K562 (cell line): ENCODE measurements around the gene CD151. TPM values are rescaled to one million over a fixed set of nuclear protein-coding genes. Genes with fewer than 3 reads are reported as not detected.

ENCODE experiments used
- ARID2 ChIP-seq: fragments of 450-650 bp; IDR thresholded peaks from 2 replicates; pipeline ENCODE4 v1.6.1; 2017; ENCODE audit warnings: antibody characterized with exemption, mild to moderate bottlenecking
- CBX3 ChIP-seq, 2 experiments: IDR thresholded peaks; 1 replicate in 1 of 2; 2 replicates in 1 of 2; pipeline ENCODE4 v1.6.1; 2012; ENCODE audit warnings: inconsistent platforms in 2 of 2, low read length in 2 of 2, borderline replicate concordance in 1 of 2, control low read depth in 1 of 2
- CEBPB ChIP-seq: fragments of 450-650 bp; IDR thresholded peaks from 2 replicates; pipeline ENCODE4 v1.6.1; 2016; ENCODE audit warnings: missing genetic modification characterization, missing compliant biosample characterization
- E2F3 ChIP-seq: fragments of 250-450 bp; sonication (Bioruptor Pico); IDR thresholded peaks from 2 replicates; pipeline ENCODE4 v1.4.0; 2020; ENCODE audit warnings: mild to moderate bottlenecking
- FOXP1 ChIP-seq: sonication (generic); formaldehyde crosslinking; IDR thresholded peaks from 2 replicates; pipeline ENCODE4 v1.8.0; 2022; ENCODE audit warnings: mild to moderate bottlenecking, missing genetic modification reagents
- GTF2F1 ChIP-seq: IDR thresholded peaks from 2 replicates; pipeline ENCODE4 v1.6.1; 2011; ENCODE audit warnings: low read depth, low read length, improper control_type of control experiment
- HIVEP1 ChIP-seq: fragments of 250-450 bp; sonication (Bioruptor Pico); IDR thresholded peaks from 2 replicates; pipeline ENCODE4 v1.4.0; 2020; ENCODE audit warnings: mild to moderate bottlenecking
- KLF1 ChIP-seq: fragments of 450-650 bp; IDR thresholded peaks from 2 replicates; pipeline ENCODE4 v1.6.1; 2016; ENCODE audit warnings: missing genetic modification characterization, missing compliant biosample characterization
- MED1 ChIP-seq: sonication (generic); formaldehyde crosslinking; IDR thresholded peaks from 2 replicates; pipeline ENCODE4 v1.8.1; 2023; ENCODE audit warnings: missing genetic modification reagents, borderline replicate concordance
- NCOA2 ChIP-seq, 2 experiments: fragments of 450-650 bp; IDR thresholded peaks; 2 replicates each; pipeline ENCODE4 v1.6.1; 2018; ENCODE audit warnings: mild to moderate bottlenecking in 2 of 2, moderate library complexity in 1 of 2; ENCODE audit not compliant: partially characterized antibody in 2 of 2
- PHB ChIP-seq: fragments of 250-450 bp; sonication (Bioruptor Pico); IDR thresholded peaks from 2 replicates; pipeline ENCODE4 v1.5.0; 2021
- RB1 ChIP-seq: fragments of 450-650 bp; IDR thresholded peaks from 2 replicates; pipeline ENCODE4 v1.6.1; 2017; ENCODE audit warnings: low read depth, mild to moderate bottlenecking
- SAP30 ChIP-seq: fragments of 200-600 bp; sonication (generic); IDR thresholded peaks from 2 replicates; pipeline ENCODE4 v1.6.1; 2012; ENCODE audit warnings: borderline replicate concordance, low read depth, mild to moderate bottlenecking, moderate library complexity, low read length, control low read depth, inconsistent platforms; ENCODE audit not compliant: insufficient read depth, poor library complexity, severe bottlenecking
- SIN3A ChIP-seq, 2 experiments: fragments of 150-350 bp in 1 of 2; IDR thresholded peaks; 2 replicates each; pipeline ENCODE4 v1.6.1; 2011 to 2016; ENCODE audit warnings: borderline replicate concordance in 2 of 2, low read depth in 2 of 2, low read length in 2 of 2, mild to moderate bottlenecking in 2 of 2, moderate library complexity in 2 of 2; ENCODE audit not compliant: control insufficient read depth in 1 of 2
- SMARCA5 ChIP-seq: fragments of 450-650 bp; IDR thresholded peaks from 2 replicates; pipeline ENCODE4 v1.6.1; 2016
- SRSF9 ChIP-seq: fragments of 200-400 bp; formaldehyde crosslinking; IDR thresholded peaks from 2 replicates; pipeline ENCODE4 v1.6.1; 2017; ENCODE audit warnings: low read depth, low read length, borderline replicate concordance
- THAP12 ChIP-seq: fragments of 250-450 bp; sonication (Bioruptor Pico); IDR thresholded peaks from 2 replicates; pipeline ENCODE4 v1.9.0; 2021; ENCODE audit warnings: mild to moderate bottlenecking, inconsistent platforms
- U2AF1 ChIP-seq: fragments of 200-400 bp; formaldehyde crosslinking; optimal IDR thresholded peaks from 2 replicates; pipeline ENCODE3; 2017; ENCODE audit warnings: mild to moderate bottlenecking, low read depth, low read length, moderate library complexity
- YY1 ChIP-seq, 3 experiments: IDR thresholded peaks; 2 replicates each; pipeline ENCODE4 v1.6.1; 2011; ENCODE audit warnings: low read length in 2 of 3, mild to moderate bottlenecking in 2 of 3, moderate library complexity in 2 of 3, borderline replicate concordance in 1 of 3, control low read depth in 1 of 3, low read depth in 1 of 3; ENCODE audit not compliant: insufficient read depth in 3 of 3, insufficient replicate concordance in 2 of 3, control insufficient read depth in 1 of 3, insufficient read length in 1 of 3; ENCODE audit errors: extremely low read depth in 1 of 3
- ZBTB26 ChIP-seq: fragments of 450-650 bp; formaldehyde crosslinking; IDR thresholded peaks from 2 replicates; pipeline ENCODE4 v1.4.0; 2022; ENCODE audit warnings: missing genetic modification characterization
- polyA plus RNA-seq, 8 experiments: library from polyadenylated mRNA; depleted of rRNA in 4 of 8; stranded (reverse) in 5 of 8; unstranded in 3 of 8; fragments of >200 nt; fragmentation: Nextera tagmentation in 2 of 8; fragmentation: Illumina TruSeq in 1 of 8; extraction: Ambion mirVana in 2 of 8; extraction: Trizol in 1 of 8; gene quantifications; 2 replicates each; pipeline versions ENCODE4 v1.2.1 to v1.2.3, GENCODE V29; 2011 to 2014; ENCODE audit warnings: inconsistent platforms in 1 of 8, missing spikeins in 1 of 8
- total RNA-seq, 7 experiments: library from RNA; depleted of rRNA in 6 of 7; stranded (reverse); fragments of >200 nt in 6 of 7; fragmentation: Illumina TruSeq in 2 of 7; extraction: Trizol in 2 of 7; gene quantifications; 2 replicates each; pipeline versions ENCODE4 v1.2.1 to v1.2.3, GENCODE V29; 2011 to 2021; ENCODE audit warnings: low replicate concordance in 1 of 7
- TF ChIP-seq, protein P1 (sequence below): fragments of 450-650 bp; IDR thresholded peaks from 2 replicates; pipeline ENCODE4 v1.6.1; 2016
- TF ChIP-seq, protein P2 (sequence below): fragments of 250-450 bp; sonication (Bioruptor Pico); IDR thresholded peaks from 2 replicates; pipeline ENCODE4 v1.8.0; 2022; ENCODE audit warnings: moderate library complexity, mild to moderate bottlenecking, inconsistent platforms

The CD151 gene
- total and polyA plus RNA-seq, 9 of the 15 experiments (the other 6 are each of a cell fraction or from before 2014, with no cell fraction given) = 2.3 to 187 (median 140) TPM

- TF ChIP-seq THAP12 (CRISPR knock-in tag) (0 out of 2 replicates have a peak, but pooled peaks have one; percentile 41), E2F3 (CRISPR knock-in tag) (no peak), SMARCA5 (no peak), CEBPB (tag) (no peak), ZBTB26 (no peak), GTF2F1 (no peak), NCOA2 (IDR thresholded peaks at IDR 0.05; ENCODE audit: partially characterized antibody in 2 of 2) (no peak), PHB (CRISPR knock-in tag) (no peak), U2AF1 (no peak), SIN3A (IDR thresholded peaks at IDR 0.05; ENCODE audit: borderline replicate concordance in 2 of 2, control insufficient read depth in 1 of 2, low read depth in 2 of 2, low read length in 2 of 2) (no peak; a peak in 1 of 4 replicates), RB1 (peak; percentile 65), MED1 (CRISPR knock-in tag) (no peak), CBX3 (IDR thresholded peaks at IDR 0.05; ENCODE audit: borderline replicate concordance in 1 of 2, low read length in 2 of 2) (no peak), SRSF9 (no peak), HIVEP1 (CRISPR knock-in tag) (no peak), ARID2 (no peak), KLF1 (tag) (no peak), SAP30 (no peak), FOXP1 (peak; percentile 54; the same call in 1 of the 2 replicates), YY1 (IDR thresholded peaks at IDR 0.05; ENCODE audit: borderline replicate concordance in 1 of 3, control insufficient read depth in 1 of 3, extremely low read depth in 1 of 3, insufficient read depth in 3 of 3, insufficient read length in 1 of 3, insufficient replicate concordance in 2 of 3, low read depth in 1 of 3, low read length in 2 of 3) (no peak)
- TF ChIP-seq, protein P1, sequence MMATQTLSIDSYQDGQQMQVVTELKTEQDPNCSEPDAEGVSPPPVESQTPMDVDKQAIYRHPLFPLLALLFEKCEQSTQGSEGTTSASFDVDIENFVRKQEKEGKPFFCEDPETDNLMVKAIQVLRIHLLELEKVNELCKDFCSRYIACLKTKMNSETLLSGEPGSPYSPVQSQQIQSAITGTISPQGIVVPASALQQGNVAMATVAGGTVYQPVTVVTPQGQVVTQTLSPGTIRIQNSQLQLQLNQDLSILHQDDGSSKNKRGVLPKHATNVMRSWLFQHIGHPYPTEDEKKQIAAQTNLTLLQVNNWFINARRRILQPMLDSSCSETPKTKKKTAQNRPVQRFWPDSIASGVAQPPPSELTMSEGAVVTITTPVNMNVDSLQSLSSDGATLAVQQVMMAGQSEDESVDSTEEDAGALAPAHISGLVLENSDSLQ = no peak
- TF ChIP-seq, protein P2, sequence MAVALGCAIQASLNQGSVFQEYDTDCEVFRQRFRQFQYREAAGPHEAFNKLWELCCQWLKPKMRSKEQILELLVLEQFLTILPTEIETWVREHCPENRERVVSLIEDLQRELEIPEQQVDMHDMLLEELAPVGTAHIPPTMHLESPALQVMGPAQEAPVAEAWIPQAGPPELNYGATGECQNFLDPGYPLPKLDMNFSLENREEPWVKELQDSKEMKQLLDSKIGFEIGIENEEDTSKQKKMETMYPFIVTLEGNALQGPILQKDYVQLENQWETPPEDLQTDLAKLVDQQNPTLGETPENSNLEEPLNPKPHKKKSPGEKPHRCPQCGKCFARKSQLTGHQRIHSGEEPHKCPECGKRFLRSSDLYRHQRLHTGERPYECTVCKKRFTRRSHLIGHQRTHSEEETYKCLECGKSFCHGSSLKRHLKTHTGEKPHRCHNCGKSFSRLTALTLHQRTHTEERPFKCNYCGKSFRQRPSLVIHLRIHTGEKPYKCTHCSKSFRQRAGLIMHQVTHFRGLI = no peak
Measured at GRCh38 chr11:832529-833113, at the start of gene CD151 (continued).
